Measurements from ENCODE around the gene EHBP1.
"Not testable (repeated sequence)": the region's sequence is repeated elsewhere in the genome, so short reads cannot be mapped to it uniquely, and the experiment has no call there.

Gene EHBP1

GRCh38 chr2:62747876-62748275 lies 42.4 kb downstream of the EHBP1 start:
- H3K27ac Mint-ChIP-seq, result no peak overlapping the region
- no peak for DNase-seq
- peaks cover 36% of the 10 kb centered on the region for H3K9me3 Mint-ChIP-seq
- H3K4me3 Mint-ChIP-seq, result no peak overlapping the region
- H3K36me3 Mint-ChIP-seq (ENCODE audit: low read depth), result peaks cover 46% of the 10 kb centered on the region
- no peak for TF ChIP-seq CTCF (IDR thresholded peaks at IDR 0.05)
- H3K27me3 Mint-ChIP-seq (ENCODE audit: low read depth, poor library complexity), result no peaks in the 10 kb centered on the region
- peaks cover 8% of the 10 kb centered on the region for H3K4me1 Mint-ChIP-seq

GRCh38 chr2:62749111-62749510 lies 43.6 kb downstream of the EHBP1 start:
- Mint-ChIP-seq H3K9me3 (peaks cover 49% of the 10 kb centered on the region), H3K36me3 (ENCODE audit: low read depth) (peaks cover 58% of the 10 kb centered on the region)
- H3K4me1 Mint-ChIP-seq; DNase-seq; H3K27me3 Mint-ChIP-seq (ENCODE audit: low read depth, poor library complexity); H3K27ac Mint-ChIP-seq; H3K4me3 Mint-ChIP-seq: not testable (repeated sequence)

- Mint-ChIP-seq H3K4me3 (no peak overlapping the region), H3K36me3 (ENCODE audit: low read depth) (peaks cover 35% of the 10 kb centered on the region), H3K9me3 (peaks cover 35% of the 10 kb centered on the region), H3K27ac (no peak overlapping the region), H3K4me1 (peaks cover 5% of the 10 kb centered on the region), H3K27me3 (ENCODE audit: low read depth, poor library complexity) (peaks cover 3% of the 10 kb centered on the region)
- DNase-seq, result no peak
- no peak for TF ChIP-seq CTCF (IDR thresholded peaks at IDR 0.05)
These were observed 51.5 kb downstream of the EHBP1 start for GRCh38 chr2:62757029-62757428.

GRCh38 chr2:62760026-62760425 lies 54.5 kb downstream of the EHBP1 start:
- peaks cover 5% of the 10 kb centered on the region for H3K4me1 Mint-ChIP-seq
- no peak overlapping the region for H3K27ac Mint-ChIP-seq
- DNase-seq, result no peak
- H3K4me3 Mint-ChIP-seq, result no peak overlapping the region
- H3K36me3 Mint-ChIP-seq (ENCODE audit: low read depth), result peaks cover 5% of the 10 kb centered on the region
- peaks cover 3% of the 10 kb centered on the region for H3K27me3 Mint-ChIP-seq (ENCODE audit: low read depth, poor library complexity)
- TF ChIP-seq CTCF (IDR thresholded peaks at IDR 0.05), result no peak
- peaks cover 5% of the 10 kb centered on the region for H3K9me3 Mint-ChIP-seq

GRCh38 chr2:62760555-62760954 lies 55.0 kb downstream of the EHBP1 start:
- no peak overlapping the region for H3K27ac Mint-ChIP-seq
- H3K4me1 Mint-ChIP-seq, result peaks cover 5% of the 10 kb centered on the region
- no peak for DNase-seq
- peaks cover under 1% of the 10 kb centered on the region for H3K36me3 Mint-ChIP-seq (ENCODE audit: low read depth)
- no peak overlapping the region for H3K4me3 Mint-ChIP-seq
- TF ChIP-seq CTCF (IDR thresholded peaks at IDR 0.05), result no peak
- no peaks in the 10 kb centered on the region for H3K9me3 Mint-ChIP-seq
- peaks cover 3% of the 10 kb centered on the region for H3K27me3 Mint-ChIP-seq (ENCODE audit: low read depth, poor library complexity)

GRCh38 chr2:62765619-62766376 lies 60.3 kb downstream of the EHBP1 start:
- Mint-ChIP-seq H3K4me3 (no peak overlapping the region), H3K36me3 (ENCODE audit: low read depth) (peaks cover 39% of the 10 kb centered on the region), H3K27ac (no peak overlapping the region), H3K9me3 (peaks cover 29% of the 10 kb centered on the region), H3K27me3 (ENCODE audit: low read depth, poor library complexity) (peaks cover 3% of the 10 kb centered on the region), H3K4me1 (no peaks in the 10 kb centered on the region)
- no peak for TF ChIP-seq CTCF (IDR thresholded peaks at IDR 0.05)
- no peak for DNase-seq
